ENCODE data around the gene YTHDC1. TPM values are rescaled to one million over a fixed set of nuclear protein-coding genes. Genes with fewer than 3 reads are reported as not detected.
"Not testable (repeated sequence)": the region's sequence is repeated elsewhere in the genome, so short reads cannot be mapped to it uniquely, and the experiment has no call there.

The YTHDC1 gene
- total and polyA plus RNA-seq, 8 donors = 31.1 to 58.8 (median 37.9) TPM

DNA sequence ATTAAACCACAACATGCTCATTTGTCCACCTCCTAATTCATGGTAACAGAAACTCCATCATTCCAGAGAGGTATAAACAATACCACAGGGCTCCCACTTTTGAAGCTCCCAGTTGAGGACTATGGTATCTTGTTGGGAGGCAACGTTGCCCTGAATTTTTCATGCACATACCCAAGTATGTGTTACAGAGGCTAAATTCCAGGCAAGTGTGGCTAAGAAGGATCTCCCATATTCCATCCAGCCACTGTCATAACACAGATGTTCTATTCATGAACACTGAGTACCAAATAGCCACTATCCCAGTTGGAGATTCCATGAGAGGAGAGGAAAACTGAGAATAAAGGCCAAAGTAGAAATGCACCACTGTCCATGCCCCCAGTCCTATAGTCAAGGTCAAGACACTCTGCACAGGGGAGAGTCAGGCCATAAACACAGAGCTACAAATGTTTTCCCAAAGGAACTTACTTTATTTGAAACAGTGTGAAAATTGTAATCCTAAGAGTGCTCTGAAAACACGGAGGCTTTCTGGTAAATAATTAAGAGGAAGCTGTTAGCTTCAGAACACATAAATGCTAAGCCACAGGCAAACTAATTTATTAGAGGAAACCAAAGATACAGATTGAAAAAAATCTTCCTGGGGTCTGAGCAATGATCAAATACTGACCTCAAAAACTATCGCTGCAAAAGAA lies 62.0 kb downstream of the YTHDC1 start:
- Histone ChIP-seq H3K9me3 (no peaks in the 10 kb centered on the region), H3K4me3 (no peak overlapping the region), H3K4me1 (no peaks in the 10 kb centered on the region), H3K36me3 (no peaks in the 10 kb centered on the region), H3K27me3 (no peaks in the 10 kb centered on the region), H3K27ac (no peak overlapping the region)
- no peak for FAIRE-seq
- intact Hi-C loops (cut with DNase I) = no loop called here
- no peak for DNase-seq
- ATAC-seq = peak in 1 of 4 donors; percentile 14
- WGBS, 2 donors = 43 to 48% methylated on average over 3 of the region's 3 CpGs
- TF ChIP-seq, protein P1, sequence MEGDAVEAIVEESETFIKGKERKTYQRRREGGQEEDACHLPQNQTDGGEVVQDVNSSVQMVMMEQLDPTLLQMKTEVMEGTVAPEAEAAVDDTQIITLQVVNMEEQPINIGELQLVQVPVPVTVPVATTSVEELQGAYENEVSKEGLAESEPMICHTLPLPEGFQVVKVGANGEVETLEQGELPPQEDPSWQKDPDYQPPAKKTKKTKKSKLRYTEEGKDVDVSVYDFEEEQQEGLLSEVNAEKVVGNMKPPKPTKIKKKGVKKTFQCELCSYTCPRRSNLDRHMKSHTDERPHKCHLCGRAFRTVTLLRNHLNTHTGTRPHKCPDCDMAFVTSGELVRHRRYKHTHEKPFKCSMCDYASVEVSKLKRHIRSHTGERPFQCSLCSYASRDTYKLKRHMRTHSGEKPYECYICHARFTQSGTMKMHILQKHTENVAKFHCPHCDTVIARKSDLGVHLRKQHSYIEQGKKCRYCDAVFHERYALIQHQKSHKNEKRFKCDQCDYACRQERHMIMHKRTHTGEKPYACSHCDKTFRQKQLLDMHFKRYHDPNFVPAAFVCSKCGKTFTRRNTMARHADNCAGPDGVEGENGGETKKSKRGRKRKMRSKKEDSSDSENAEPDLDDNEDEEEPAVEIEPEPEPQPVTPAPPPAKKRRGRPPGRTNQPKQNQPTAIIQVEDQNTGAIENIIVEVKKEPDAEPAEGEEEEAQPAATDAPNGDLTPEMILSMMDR (IDR thresholded peaks at IDR 0.05) = no peak

DNA sequence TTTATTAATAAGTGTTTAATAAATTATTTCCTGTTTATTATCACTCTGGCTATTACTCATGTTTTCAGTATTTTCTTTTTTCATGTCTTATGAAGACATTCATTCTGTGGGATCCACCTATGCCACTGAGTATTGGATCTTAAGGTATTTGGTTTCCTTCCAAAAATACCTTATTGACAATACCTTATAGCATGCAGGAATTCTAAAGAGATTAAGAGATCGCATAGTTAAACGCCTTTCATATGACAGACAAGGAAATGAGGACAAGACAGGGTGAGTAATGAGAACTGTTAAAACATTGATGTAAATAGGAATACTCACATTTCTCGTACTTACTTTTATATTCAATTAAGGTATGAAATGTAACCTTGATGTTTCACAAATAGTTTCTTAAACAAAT lies 66.2 kb downstream of the YTHDC1 start:
- H3K36me3 ChIP-seq = no peaks in the 10 kb centered on the region
- no peaks in the 10 kb centered on the region for H3K4me1 ChIP-seq
- 84 to 89% methylated on average over 3 of the region's 3 CpGs for WGBS, 2 donors
- TF ChIP-seq, protein P1 (IDR thresholded peaks at IDR 0.05) = no peak
- intact Hi-C loops (cut with DNase I) = no loop called here
- no peak for ATAC-seq
- no peak overlapping the region for H3K27ac ChIP-seq
- FAIRE-seq = no peak
- H3K9me3 ChIP-seq = no peaks in the 10 kb centered on the region
- DNase-seq = no peak
- no peaks in the 10 kb centered on the region for H3K27me3 ChIP-seq
- no peak overlapping the region for H3K4me3 ChIP-seq

- intact Hi-C loops (cut with DNase I) = no loop called here
- peak in 1 of 4 donors; percentile 16 for ATAC-seq
- no peaks in the 10 kb centered on the region for H3K27me3 ChIP-seq
- FAIRE-seq = no peak
- no peak overlapping the region for H3K27ac ChIP-seq
- no peak overlapping the region for H3K4me3 ChIP-seq
- TF ChIP-seq, protein P1 (IDR thresholded peaks at IDR 0.05) = no peak
- H3K4me1 ChIP-seq = no peaks in the 10 kb centered on the region
- WGBS, 2 donors = 74 to 82% methylated on average over 2 of the region's 2 CpGs
- DNase-seq = no peak
- no peaks in the 10 kb centered on the region for H3K9me3 ChIP-seq
- H3K36me3 ChIP-seq = no peaks in the 10 kb centered on the region
These were observed 66.8 kb downstream of the YTHDC1 start for GRCh38 chr4:68283095-68283494.

DNA sequence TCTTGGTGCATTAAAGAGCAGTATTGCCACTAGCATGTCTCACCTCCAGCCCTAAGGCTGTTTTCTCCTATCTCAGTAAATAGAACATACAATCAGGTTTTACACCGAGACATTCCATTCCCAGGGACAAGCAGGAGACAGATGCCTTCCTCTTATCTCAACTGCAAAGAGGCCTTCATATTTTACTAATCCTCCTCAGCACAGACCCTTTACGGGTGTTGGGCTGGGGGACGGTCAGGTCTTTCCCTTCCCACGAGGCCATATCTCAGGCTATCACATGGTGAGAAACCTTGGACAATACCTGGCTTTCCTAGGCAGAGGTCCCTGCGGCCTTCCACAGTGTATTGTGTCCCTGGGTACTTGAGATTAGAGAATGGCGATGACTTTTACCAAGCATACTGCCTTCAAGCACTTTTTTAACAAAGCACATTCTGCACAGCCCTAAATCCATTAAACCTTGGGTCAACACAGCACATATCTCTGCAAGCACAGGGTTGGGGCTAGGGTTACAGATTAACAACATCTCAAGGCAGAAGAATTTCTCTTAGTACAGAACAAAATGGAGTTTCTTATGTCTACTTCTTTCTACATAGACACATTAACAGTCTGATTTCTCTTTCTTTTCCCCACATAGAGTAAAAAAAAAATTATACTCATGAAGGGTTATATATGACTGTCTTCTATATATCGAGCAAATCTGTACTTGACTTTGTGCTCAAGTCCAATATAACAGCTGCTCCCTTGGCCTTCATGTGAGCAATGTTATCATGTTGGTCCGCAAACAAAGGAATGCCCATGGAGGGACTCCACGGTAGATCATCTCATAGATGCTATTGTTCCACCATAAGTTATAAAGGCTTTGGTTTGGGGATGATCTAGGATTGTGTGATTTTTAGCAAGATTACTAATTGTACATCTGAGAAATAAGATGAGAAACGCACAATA lies 67.8 kb downstream of the YTHDC1 start:
- intact Hi-C loops (cut with DNase I); FAIRE-seq: not testable (repeated sequence)

DNA sequence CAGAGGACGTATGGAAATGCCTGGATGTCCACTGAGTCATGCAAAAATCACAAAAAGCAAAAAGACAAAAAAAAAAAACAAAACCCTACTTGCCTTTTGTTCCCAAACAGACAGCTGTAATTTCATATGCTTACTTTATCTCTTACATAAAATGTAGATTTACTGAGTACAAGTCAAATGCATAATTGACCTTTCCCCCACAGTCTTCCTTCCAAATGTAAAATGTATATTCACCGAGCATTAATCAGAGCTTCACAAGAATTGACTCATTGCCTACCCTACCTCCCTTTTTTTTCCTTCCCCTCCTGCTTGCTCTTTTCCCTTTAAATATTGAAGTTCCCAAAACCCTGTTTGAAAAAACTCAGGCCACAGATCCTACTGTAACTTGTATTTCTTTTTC lies 71.9 kb downstream of the YTHDC1 start:
- H3K9me3 ChIP-seq = no peaks in the 10 kb centered on the region
- H3K4me3 ChIP-seq = no peak overlapping the region
- no peak for ATAC-seq
- no peaks in the 10 kb centered on the region for H3K4me1 ChIP-seq
- no peak for FAIRE-seq
- intact Hi-C loops (cut with DNase I) = loop anchor here in 2 of 3 donors (5.0 to 10.0 kb wide), 2 partner anchors 94 to 97 kb away; no protein-coding TSS in a partner anchor
- WGBS, 2 donors = 67 to 74% methylated on average over 2 of the region's 2 CpGs
- TF ChIP-seq, protein P1 (IDR thresholded peaks at IDR 0.05) = no peak
- no peaks in the 10 kb centered on the region for H3K36me3 ChIP-seq
- H3K27ac ChIP-seq = no peak overlapping the region
- H3K27me3 ChIP-seq = no peaks in the 10 kb centered on the region
- DNase-seq = no peak

More for the DNA sequence above, 67.8 kb downstream of the YTHDC1 start:
- H3K36me3 ChIP-seq, H3K4me1 ChIP-seq, H3K9me3 ChIP-seq, H3K4me3 ChIP-seq, H3K27ac ChIP-seq, ATAC-seq, H3K27me3 ChIP-seq, DNase-seq: not testable (repeated sequence)
- WGBS, 2 donors = 56 to 58% methylated on average over 10 of the region's 10 CpGs
